Measurements from ENCODE around the gene NOXA1. TPM values are rescaled to one million over a fixed set of nuclear protein-coding genes. Genes with fewer than 3 reads are reported as not detected.

The NOXA1 gene
- total RNA-seq, 1 donor = 0.36 TPM

DNA sequence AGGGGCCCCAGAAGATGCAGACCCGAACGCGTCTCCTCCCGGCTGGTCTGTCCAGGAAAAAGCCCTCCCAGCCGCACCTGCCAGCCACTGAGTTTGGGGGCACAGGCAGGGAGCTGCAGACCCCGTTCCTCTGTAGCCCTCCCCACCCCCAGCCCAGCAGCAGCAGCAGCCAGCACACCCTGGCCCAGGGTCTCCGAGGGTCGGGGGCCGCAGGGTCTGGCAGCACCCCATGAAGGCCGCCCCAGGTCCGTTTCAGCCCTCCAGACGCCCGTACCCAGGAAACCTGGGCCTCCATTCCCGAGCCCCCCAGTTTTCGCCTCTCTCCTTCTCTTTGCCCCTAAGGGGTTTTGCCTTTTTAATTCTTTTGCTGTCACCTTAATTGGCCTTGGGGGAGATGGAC lies 19.9 kb upstream of the NOXA1 start:
- TF ChIP-seq, protein P1, sequence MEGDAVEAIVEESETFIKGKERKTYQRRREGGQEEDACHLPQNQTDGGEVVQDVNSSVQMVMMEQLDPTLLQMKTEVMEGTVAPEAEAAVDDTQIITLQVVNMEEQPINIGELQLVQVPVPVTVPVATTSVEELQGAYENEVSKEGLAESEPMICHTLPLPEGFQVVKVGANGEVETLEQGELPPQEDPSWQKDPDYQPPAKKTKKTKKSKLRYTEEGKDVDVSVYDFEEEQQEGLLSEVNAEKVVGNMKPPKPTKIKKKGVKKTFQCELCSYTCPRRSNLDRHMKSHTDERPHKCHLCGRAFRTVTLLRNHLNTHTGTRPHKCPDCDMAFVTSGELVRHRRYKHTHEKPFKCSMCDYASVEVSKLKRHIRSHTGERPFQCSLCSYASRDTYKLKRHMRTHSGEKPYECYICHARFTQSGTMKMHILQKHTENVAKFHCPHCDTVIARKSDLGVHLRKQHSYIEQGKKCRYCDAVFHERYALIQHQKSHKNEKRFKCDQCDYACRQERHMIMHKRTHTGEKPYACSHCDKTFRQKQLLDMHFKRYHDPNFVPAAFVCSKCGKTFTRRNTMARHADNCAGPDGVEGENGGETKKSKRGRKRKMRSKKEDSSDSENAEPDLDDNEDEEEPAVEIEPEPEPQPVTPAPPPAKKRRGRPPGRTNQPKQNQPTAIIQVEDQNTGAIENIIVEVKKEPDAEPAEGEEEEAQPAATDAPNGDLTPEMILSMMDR (IDR thresholded peaks at IDR 0.05; ENCODE audit: insufficient read depth, low read length) = no peak
- H3K4me3 ChIP-seq (ENCODE audit: low read depth, low read length) = no peak overlapping the region
- DNase-seq (ENCODE audit: low read depth) = no peak

DNA sequence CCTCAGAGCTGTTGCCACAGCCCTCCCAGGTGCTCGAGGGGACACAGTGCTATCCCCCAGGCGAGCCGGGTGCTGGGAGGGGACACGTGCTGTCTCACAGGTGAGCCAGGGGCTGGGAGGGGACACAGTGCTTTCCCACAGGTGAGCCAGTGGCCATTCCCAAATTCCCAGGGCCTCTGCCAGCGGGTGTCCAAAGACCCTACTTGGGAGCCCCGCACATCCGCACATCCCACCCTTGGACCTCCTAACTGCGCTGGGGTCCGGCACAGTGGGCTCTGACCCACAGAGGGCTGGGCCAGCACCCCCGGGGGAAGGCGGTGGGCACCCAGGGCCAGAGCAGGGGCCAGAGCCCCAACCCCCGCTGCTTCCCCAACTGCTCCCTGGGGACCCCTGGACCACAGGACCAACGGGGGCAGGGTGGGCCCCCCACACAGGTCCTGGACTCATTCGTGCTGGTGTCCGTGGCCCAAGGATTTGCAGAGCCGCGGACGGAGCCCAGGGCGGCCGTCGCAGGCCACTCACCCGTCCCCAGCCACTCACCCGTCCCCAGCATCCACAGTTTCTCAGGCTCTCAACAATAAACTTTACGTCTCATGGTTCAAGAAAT lies 18.1 kb upstream of the NOXA1 start:
- TF ChIP-seq, protein P1 (IDR thresholded peaks at IDR 0.05; ENCODE audit: insufficient read depth, low read length) = no peak
- no peak for DNase-seq (ENCODE audit: low read depth)
- no peak overlapping the region for H3K4me3 ChIP-seq (ENCODE audit: low read depth, low read length)

DNA sequence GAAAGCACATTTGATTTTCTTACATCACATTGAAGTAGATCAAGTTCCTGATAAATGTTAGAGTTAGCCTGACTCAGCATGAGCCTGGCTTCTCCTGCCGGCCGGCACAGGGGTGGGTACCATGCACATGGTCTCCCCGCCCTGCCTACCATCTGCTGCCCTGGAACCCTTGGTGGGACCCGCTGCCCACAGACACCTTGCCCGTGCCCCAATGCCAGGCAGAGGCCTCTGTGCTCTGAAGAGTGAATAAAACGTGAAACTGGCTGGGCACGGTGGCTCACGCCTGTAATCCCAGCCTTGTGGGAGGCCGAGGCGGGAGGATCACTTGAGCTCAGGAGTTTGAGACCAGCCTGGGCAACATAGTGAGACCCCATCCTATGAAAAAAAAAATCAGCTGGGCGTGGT lies 17.5 kb upstream of the NOXA1 start:
- TF ChIP-seq, protein P1 (IDR thresholded peaks at IDR 0.05; ENCODE audit: insufficient read depth, low read length) = no peak
- no peak for DNase-seq (ENCODE audit: low read depth)

DNA sequence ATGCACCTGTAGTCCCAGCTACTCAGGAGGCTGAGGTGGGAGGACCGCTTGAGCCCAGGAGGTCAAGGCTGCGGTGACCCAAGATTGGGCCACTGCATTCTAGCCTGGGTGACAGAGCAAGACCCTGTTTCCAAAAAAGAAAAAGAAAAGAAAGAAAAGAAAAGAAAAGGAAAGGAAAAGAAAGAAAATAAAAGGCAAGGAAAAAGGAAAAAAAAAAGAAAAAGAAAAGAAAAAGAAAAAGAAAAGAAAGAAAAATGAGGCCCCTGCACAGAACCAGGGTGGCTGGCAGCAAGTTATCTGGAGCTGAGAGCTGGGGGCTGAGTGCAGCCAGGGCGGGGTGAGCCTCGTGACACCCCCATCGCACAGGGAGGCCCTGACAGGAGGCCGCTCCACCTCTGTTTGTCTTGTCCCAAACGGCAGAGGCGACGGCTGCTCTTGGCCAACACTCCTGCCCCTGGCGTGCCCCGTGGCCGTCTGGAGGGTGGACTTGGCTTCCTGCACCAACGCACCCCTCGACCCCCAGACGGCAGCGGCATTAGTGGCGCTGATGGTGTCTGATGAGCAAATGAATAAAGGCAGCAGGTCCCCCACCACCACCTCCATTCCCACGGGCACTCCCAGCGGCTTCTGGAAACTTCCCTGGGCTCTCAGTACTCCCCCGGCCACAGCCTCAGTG lies 17.0 kb upstream of the NOXA1 start:
- no peak for DNase-seq (ENCODE audit: low read depth)
- H3K4me3 ChIP-seq (ENCODE audit: low read depth, low read length) = no peak overlapping the region
- TF ChIP-seq, protein P1 (IDR thresholded peaks at IDR 0.05; ENCODE audit: insufficient read depth, low read length) = no peak

More for the DNA sequence above, 17.5 kb upstream of the NOXA1 start:
- no peak overlapping the region for H3K4me3 ChIP-seq (ENCODE audit: low read depth, low read length)

DNA sequence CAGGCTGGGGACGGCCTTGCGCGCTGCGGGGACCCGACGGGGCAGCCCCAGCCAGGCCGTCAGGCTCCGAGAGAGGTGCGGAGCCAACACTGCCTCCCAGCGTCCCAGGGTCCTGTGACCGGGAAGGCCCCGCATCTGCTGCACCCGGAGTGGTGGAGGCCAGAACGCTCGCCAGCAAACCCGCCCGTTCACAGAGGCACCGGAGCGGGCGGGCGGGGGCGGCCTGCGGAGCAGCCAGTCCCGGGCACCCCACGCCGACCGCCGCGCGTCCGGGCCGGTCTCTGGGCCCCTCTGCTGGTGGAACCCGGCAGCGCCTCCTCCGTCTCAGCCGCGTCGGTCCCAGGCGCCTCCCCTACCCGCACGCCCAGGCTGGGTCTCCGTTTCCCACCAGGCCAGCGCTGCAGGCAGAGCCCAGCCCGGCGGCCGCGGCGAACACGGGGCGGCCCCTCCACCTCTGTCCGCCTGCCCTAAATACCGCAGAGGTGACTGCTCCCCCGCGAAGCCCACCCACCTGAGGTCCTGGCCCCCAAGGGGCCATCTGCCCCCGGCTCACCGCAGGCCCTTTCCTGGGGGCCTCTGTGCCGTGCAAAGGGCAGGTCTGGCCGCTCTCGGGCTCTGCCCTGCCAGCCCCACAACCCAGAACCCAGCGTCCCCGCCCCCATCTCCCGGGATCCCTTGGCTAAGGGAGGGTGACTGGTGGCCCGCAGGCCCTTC lies 16.2 kb upstream of the NOXA1 start:
- peak overlapping the region; percentile 55 for H3K4me3 ChIP-seq (ENCODE audit: low read depth, low read length)
- peak; percentile 47 for DNase-seq (ENCODE audit: low read depth)
- TF ChIP-seq, protein P1 (IDR thresholded peaks at IDR 0.05; ENCODE audit: insufficient read depth, low read length) = peak; percentile 67

DNA sequence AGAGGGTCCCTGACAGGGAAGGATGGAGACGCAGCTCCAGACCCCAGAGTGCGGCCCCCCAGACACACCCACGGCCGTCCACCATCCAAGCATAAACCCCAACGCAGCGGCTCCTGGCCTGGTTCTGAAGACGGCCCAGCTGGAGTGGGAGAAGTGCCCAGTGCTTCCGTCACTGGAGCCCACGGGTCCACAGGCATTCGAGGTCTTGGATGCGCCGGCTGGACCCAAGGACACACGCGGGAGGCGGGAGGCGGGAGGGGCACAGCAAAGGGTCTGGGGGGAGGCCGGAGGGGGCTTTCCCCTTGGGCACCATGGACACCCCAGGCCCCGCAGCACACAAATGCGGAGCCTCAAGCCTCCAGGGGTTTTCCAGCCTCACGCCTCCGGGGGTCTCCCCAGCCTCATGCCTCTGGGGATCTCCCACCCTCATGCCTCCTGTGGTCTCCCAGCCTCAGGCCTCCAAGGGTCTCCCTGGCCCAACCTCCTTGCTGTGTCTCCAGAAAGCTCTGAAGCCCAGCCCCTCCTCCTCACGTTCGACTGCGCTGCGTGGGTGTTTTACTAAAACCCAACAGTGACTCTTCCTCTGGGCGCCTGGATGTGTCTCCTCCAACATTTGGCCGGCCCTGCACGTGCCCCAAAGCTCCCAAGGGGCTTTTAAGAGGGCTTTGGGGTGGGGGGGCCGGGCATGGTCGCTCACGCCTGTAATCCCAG lies 15.4 kb upstream of the NOXA1 start:
- no peak overlapping the region for H3K4me3 ChIP-seq (ENCODE audit: low read depth, low read length)
- TF ChIP-seq, protein P1 (IDR thresholded peaks at IDR 0.05; ENCODE audit: insufficient read depth, low read length) = no peak

More for the DNA sequence above, 15.4 kb upstream of the NOXA1 start:
- peak; percentile 34 for DNase-seq (ENCODE audit: low read depth)
